ENCODE results near the gene XAGE1A.
"Not testable (repeated sequence)": the region's sequence is repeated elsewhere in the genome, so short reads cannot be mapped to it uniquely, and the experiment has no call there.

GRCh38 chrX:52496419-52496772 is 788 bp downstream of the XAGE1A start:
- TF ChIP-seq, protein P1, sequence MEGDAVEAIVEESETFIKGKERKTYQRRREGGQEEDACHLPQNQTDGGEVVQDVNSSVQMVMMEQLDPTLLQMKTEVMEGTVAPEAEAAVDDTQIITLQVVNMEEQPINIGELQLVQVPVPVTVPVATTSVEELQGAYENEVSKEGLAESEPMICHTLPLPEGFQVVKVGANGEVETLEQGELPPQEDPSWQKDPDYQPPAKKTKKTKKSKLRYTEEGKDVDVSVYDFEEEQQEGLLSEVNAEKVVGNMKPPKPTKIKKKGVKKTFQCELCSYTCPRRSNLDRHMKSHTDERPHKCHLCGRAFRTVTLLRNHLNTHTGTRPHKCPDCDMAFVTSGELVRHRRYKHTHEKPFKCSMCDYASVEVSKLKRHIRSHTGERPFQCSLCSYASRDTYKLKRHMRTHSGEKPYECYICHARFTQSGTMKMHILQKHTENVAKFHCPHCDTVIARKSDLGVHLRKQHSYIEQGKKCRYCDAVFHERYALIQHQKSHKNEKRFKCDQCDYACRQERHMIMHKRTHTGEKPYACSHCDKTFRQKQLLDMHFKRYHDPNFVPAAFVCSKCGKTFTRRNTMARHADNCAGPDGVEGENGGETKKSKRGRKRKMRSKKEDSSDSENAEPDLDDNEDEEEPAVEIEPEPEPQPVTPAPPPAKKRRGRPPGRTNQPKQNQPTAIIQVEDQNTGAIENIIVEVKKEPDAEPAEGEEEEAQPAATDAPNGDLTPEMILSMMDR (optimal IDR thresholded peaks at IDR 0.05 in 1 of 3, IDR thresholded peaks at IDR 0.05 in 1 of 3, conservative IDR thresholded peaks at IDR 0.05 in 1 of 3; ENCODE audit: extremely low read depth in 1 of 3, insufficient read depth in 2 of 3, low read length in 3 of 3): not testable (repeated sequence)
- not testable (repeated sequence) for TF ChIP-seq EZH2 (IDR thresholded peaks at IDR 0.05; ENCODE audit: low read length)

Data from keratinocyte (primary cell).